Hepatocyte (in vitro differentiated cells): ENCODE data around the gene IGLON5.

Experiments used
- EZH2 ChIP-seq: fragments of 200-600 bp; sonication (generic); IDR thresholded peaks from 2 replicates; pipeline ENCODE4 v1.6.1; 2016; ENCODE audit warnings: antibody characterized with exemption, mild to moderate bottlenecking, borderline replicate concordance
- EZH2phosphoT487 ChIP-seq: fragments of 200-600 bp; sonication (generic); IDR thresholded peaks from one replicate; pipeline ENCODE4 v1.6.1; 2018; ENCODE audit warnings: antibody characterized with exemption, mild to moderate bottlenecking, low read depth, moderate library complexity; ENCODE audit not compliant: unreplicated experiment, severe bottlenecking
- TF ChIP-seq, protein P1 (sequence below): fragments of 200-600 bp; sonication (generic); IDR thresholded peaks from 2 replicates; pipeline ENCODE4 v1.5.1; 2016; ENCODE audit warnings: antibody characterized with exemption, mild to moderate bottlenecking; ENCODE audit not compliant: poor library complexity

DNA sequence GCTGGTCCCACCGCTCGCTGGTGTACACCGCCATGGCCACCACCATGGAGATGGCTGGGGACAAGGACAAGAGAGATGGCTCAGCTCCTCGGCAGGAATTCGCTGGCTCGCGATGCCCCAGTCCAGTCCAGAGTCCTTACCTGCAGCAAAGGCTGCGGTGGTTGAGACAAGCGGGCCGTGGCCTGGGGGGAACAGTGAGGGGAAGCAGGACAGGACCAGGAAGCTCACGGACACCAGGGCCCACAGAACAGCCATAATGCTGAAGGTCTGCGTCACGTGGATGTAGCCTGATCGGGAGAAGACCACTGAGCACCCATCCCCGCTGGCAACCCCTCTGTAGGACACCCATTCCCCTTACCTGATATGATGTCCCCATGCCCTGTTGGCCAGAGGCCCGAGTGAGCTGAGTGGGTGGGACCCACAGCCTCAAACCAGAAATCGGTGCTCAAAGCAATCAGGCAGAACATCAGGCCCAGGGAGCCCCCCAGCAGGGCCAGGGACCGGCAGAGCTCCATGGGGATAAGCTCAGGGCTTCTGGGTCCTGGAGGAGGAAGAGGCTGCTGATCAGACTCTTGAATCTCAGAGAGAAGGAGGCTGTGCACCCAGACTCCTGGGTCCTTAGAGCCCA, 60.7 kb downstream of the IGLON5 start:
- TF ChIP-seq, protein P1, sequence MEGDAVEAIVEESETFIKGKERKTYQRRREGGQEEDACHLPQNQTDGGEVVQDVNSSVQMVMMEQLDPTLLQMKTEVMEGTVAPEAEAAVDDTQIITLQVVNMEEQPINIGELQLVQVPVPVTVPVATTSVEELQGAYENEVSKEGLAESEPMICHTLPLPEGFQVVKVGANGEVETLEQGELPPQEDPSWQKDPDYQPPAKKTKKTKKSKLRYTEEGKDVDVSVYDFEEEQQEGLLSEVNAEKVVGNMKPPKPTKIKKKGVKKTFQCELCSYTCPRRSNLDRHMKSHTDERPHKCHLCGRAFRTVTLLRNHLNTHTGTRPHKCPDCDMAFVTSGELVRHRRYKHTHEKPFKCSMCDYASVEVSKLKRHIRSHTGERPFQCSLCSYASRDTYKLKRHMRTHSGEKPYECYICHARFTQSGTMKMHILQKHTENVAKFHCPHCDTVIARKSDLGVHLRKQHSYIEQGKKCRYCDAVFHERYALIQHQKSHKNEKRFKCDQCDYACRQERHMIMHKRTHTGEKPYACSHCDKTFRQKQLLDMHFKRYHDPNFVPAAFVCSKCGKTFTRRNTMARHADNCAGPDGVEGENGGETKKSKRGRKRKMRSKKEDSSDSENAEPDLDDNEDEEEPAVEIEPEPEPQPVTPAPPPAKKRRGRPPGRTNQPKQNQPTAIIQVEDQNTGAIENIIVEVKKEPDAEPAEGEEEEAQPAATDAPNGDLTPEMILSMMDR, result no peak
- TF ChIP-seq EZH2 (no peak), EZH2phosphoT487 (no peak)
